Measurements from ENCODE around the gene EEF1AKMT1. TPM values are rescaled to one million over a fixed set of nuclear protein-coding genes. Genes with fewer than 3 reads are reported as not detected.
A peak's percentile ranks its signal among the peaks of the same experiment; 100 is the strongest.

EEF1AKMT1 gene
- total RNA-seq, 4 donors from 2014 or later, result 8.2 to 23.7 (median 18.5) TPM

- 22 to 24% methylated on average over 19 to 20 of the region's 20 CpGs for WGBS, 2 donors
- peak overlapping the region in 2 of 4 donors; percentile 25 to 76 for H3K27ac ChIP-seq
Measured at GRCh38 chr13:20704459-20705069, 69.2 kb downstream of the EEF1AKMT1 start.

DNA sequence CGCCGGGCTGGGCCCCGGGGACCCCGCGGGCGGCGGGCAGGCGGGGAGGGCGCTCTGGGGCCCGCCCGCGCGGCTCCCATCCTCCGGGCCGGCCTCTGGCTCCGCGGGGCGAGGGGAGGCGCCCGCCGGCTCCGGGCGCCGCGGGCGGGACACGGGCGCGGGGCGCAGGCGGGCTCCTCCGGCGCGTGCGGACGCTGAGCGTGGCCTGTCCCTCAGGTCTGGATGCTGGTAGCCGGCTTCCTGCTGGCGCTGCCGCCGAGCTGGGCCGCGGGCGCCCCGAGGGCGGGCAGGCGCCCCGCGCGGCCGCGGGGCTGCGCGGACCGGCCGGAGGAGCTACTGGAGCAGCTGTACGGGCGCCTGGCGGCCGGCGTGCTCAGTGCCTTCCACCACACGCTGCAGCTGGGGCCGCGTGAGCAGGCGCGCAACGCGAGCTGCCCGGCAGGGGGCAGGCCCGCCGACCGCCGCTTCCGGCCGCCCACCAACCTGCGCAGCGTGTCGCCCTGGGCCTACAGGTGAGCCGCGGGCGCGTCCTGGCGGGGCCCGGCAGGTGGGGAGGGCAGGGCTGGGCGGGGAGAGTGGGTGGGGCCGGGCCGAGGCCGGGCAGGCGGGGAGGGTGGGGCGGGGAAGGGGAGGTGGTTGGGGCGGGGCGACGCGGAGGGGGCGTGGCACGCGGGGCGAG is 69.8 kb downstream of the EEF1AKMT1 start:
- H3K27me3 ChIP-seq, result no peaks in the 10 kb centered on the region
- peak overlapping the region in 3 of 4 donors; percentile 51 to 63 (median 57) for H3K4me3 ChIP-seq
- TF ChIP-seq CTCF (IDR thresholded peaks at IDR 0.05) (peak; percentile 65 to 89 (median 85)), POLR2A (IDR thresholded peaks at IDR 0.05) (peak in 1 of 2 donors; percentile 16), EP300 (IDR thresholded peaks at IDR 0.05) (no peak)
- peak overlapping the region in 2 of 4 donors; percentile 25 to 76 for H3K27ac ChIP-seq
- no peaks in the 10 kb centered on the region for H3K36me3 ChIP-seq
- WGBS, 2 donors, result 0% methylated on average over 3 to 10 of the region's 98 CpGs
- peak in 1 of 2 donors; percentile 36 for DNase-seq (ENCODE audit: low spot score in 2 of 2)
- H3K4me1 ChIP-seq, result peaks cover 0 to 22% (median 8%) of the 10 kb centered on the region in 4 donors
- no peaks in the 10 kb centered on the region for H3K9me3 ChIP-seq

More at GRCh38 chr13:20704459-20705069, 69.2 kb downstream of the EEF1AKMT1 start:
- H3K36me3 ChIP-seq, result no peaks in the 10 kb centered on the region
- peak overlapping the region in 3 of 4 donors; percentile 51 to 63 (median 57) for H3K4me3 ChIP-seq
- H3K4me1 ChIP-seq, result peaks cover 0 to 27% (median 8%) of the 10 kb centered on the region in 4 donors
- no peaks in the 10 kb centered on the region for H3K9me3 ChIP-seq
- no peaks in the 10 kb centered on the region for H3K27me3 ChIP-seq
- no peak for DNase-seq (ENCODE audit: low spot score in 2 of 2)
- TF ChIP-seq EP300 (IDR thresholded peaks at IDR 0.05), result no peak
- no peak for TF ChIP-seq CTCF (IDR thresholded peaks at IDR 0.05)
- TF ChIP-seq POLR2A (IDR thresholded peaks at IDR 0.05), result no peak

- no peaks in the 10 kb centered on the region for H3K27me3 ChIP-seq
- peak within 1 kb of the TSS; percentile 57 to 65 (median 62) for H3K4me3 ChIP-seq
- H3K27ac ChIP-seq, result peak within 1 kb of the TSS; percentile 44 to 76 (median 65)
- H3K9me3 ChIP-seq, result no peaks in the 10 kb centered on the region
- H3K4me1 ChIP-seq, result peaks cover 0 to 22% (median 8%) of the 10 kb centered on the region in 4 donors
- DNase-seq (ENCODE audit: low spot score in 2 of 2), result no peak
- WGBS, 2 donors, result 0 to 1% methylated on average over 24 to 82 of the region's 94 CpGs
- TF ChIP-seq EP300 (IDR thresholded peaks at IDR 0.05), result peak in 1 of 2 donors; percentile 11
- TF ChIP-seq CTCF (IDR thresholded peaks at IDR 0.05), result no peak
- no peaks in the 10 kb centered on the region for H3K36me3 ChIP-seq
Measured at GRCh38 chr13:20702915-20703779, 70.6 kb downstream of the EEF1AKMT1 start, which contains the start of gene IL17D. Gene IL17D, plus strand, starts transcription at chr13:20703699. Its CDS starts 303 bp downstream, at chr13:20704002.

DNA sequence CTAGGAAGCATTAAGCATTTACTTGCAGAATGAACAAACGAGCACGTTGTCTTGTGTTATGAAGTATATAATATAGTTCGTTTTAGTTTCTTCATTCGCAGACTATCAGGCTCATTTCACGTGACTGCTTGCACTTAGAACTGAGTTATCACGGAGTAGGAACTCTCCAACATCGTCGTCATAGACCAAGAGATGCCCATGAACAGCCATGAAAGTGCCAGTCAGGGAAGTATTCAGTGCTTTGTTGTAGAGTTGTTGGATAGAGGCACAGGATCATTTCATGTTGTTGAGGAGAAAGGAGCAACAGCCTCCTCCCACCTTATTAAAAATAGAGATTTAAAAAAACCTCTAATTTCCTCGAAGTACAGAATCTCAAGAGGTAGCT is 71.2 kb downstream of the EEF1AKMT1 start:
- 18 to 19% methylated on average over 9 of the region's 9 CpGs for WGBS, 2 donors
- Histone ChIP-seq H3K27ac (peak overlapping the region in 1 of 4 donors; percentile 68), H3K4me3 (peak overlapping the region; percentile 57 to 65 (median 62))

More for the DNA sequence above, 71.2 kb downstream of the EEF1AKMT1 start:
- no peak for TF ChIP-seq EP300 (IDR thresholded peaks at IDR 0.05)
- TF ChIP-seq POLR2A (IDR thresholded peaks at IDR 0.05), result no peak
- TF ChIP-seq CTCF (IDR thresholded peaks at IDR 0.05), result no peak
- H3K4me1 ChIP-seq, result peaks cover 0 to 22% (median 8%) of the 10 kb centered on the region in 4 donors
- H3K36me3 ChIP-seq, result no peaks in the 10 kb centered on the region
- DNase-seq (ENCODE audit: low spot score in 2 of 2), result no peak
- H3K9me3 ChIP-seq, result no peaks in the 10 kb centered on the region
- no peaks in the 10 kb centered on the region for H3K27me3 ChIP-seq
